ENCODE data around the gene WDR64.
"Not testable (repeated sequence)": the region's sequence is repeated elsewhere in the genome, so short reads cannot be mapped to it uniquely, and the experiment has no call there.

Gene WDR64

GRCh38 chr1:241800640-241801039, 148.6 kb downstream of the WDR64 start:
- DNase-seq (ENCODE audit: low read depth) = no peak

GRCh38 chr1:241802863-241803262, 150.8 kb downstream of the WDR64 start:
- no peak for DNase-seq (ENCODE audit: low read depth)

GRCh38 chr1:241804706-241805105, 152.6 kb downstream of the WDR64 start:
- not testable (repeated sequence) for DNase-seq (ENCODE audit: low read depth)

GRCh38 chr1:241808265-241808664, 156.2 kb downstream of the WDR64 start:
- no peak for DNase-seq (ENCODE audit: low read depth)

GRCh38 chr1:241810769-241811405, 158.8 kb downstream of the WDR64 start:
- DNase-seq (ENCODE audit: low read depth) = no peak

- DNase-seq (ENCODE audit: low read depth) = no peak
Measured at GRCh38 chr1:241813768-241814320, 161.8 kb downstream of the WDR64 start.

- no peak for DNase-seq (ENCODE audit: low read depth)
Measured at GRCh38 chr1:241816008-241816407, 163.9 kb downstream of the WDR64 start.

- DNase-seq (ENCODE audit: low read depth) = no peak
Measured at GRCh38 chr1:241817331-241817792, 165.3 kb downstream of the WDR64 start.

GRCh38 chr1:241817956-241818612, 166.0 kb downstream of the WDR64 start:
- no peak for DNase-seq (ENCODE audit: low read depth)

GRCh38 chr1:241819340-241819866, 167.3 kb downstream of the WDR64 start:
- DNase-seq (ENCODE audit: low read depth) = no peak

GRCh38 chr1:241821363-241821762, 169.3 kb downstream of the WDR64 start:
- no peak for DNase-seq (ENCODE audit: low read depth)

GRCh38 chr1:241822846-241823245, 170.8 kb downstream of the WDR64 start:
- no peak for DNase-seq (ENCODE audit: low read depth)

- DNase-seq (ENCODE audit: low read depth) = no peak
Measured at GRCh38 chr1:241823925-241824324, 171.8 kb downstream of the WDR64 start.

- DNase-seq (ENCODE audit: low read depth) = no peak
Measured at GRCh38 chr1:241825581-241825980, 173.5 kb downstream of the WDR64 start.

GRCh38 chr1:241826613-241827012, 174.5 kb downstream of the WDR64 start:
- DNase-seq (ENCODE audit: low read depth) = not testable (repeated sequence)

- DNase-seq (ENCODE audit: low read depth) = no peak
Measured at GRCh38 chr1:241827264-241827663, 175.2 kb downstream of the WDR64 start.

- no peak for DNase-seq (ENCODE audit: low read depth)
Measured at GRCh38 chr1:241828463-241829021, 176.5 kb downstream of the WDR64 start.

GRCh38 chr1:241829468-241829867, 177.4 kb downstream of the WDR64 start:
- DNase-seq (ENCODE audit: low read depth) = no peak

- no peak for DNase-seq (ENCODE audit: low read depth)
Measured at GRCh38 chr1:241834733-241835377, 182.8 kb downstream of the WDR64 start.

GRCh38 chr1:241836941-241837340, 184.9 kb downstream of the WDR64 start:
- no peak for DNase-seq (ENCODE audit: low read depth)

- no peak for DNase-seq (ENCODE audit: low read depth)
Measured at GRCh38 chr1:241837416-241837815, 185.3 kb downstream of the WDR64 start.

GRCh38 chr1:241837901-241838300, 185.8 kb downstream of the WDR64 start:
- DNase-seq (ENCODE audit: low read depth) = no peak
